T-helper 2 cell treated with Interferon-gamma antibody and Interleukin-4, amounts not matched to agents 5 μg/mL and 100 μg/mL, for 36 hours (primary cell): ENCODE results near the gene WASL.

Experiments used
- DNase-seq: peaks from one replicate; pipeline ENCODE4 v3.0.0; 2021; ENCODE audit warnings: low spot score
- H3K27ac Mint-ChIP-seq: one replicate; pipeline ENCODE4 v1.8.0; 2021; ENCODE audit warnings: mild to moderate bottlenecking, mixed read lengths
- H3K27me3 Mint-ChIP-seq: one replicate; pipeline ENCODE4 v1.8.0; 2021; ENCODE audit warnings: low read depth, mixed read lengths
- H3K36me3 Mint-ChIP-seq: one replicate; pipeline ENCODE4 v1.8.0; 2021; ENCODE audit warnings: low read depth, mixed read lengths
- H3K4me1 Mint-ChIP-seq: one replicate; pipeline ENCODE4 v1.8.0; 2021; ENCODE audit warnings: low read depth, mixed read lengths
- H3K4me3 Mint-ChIP-seq: one replicate; pipeline ENCODE4 v1.8.0; 2022; ENCODE audit warnings: mild to moderate bottlenecking, moderate library complexity, mixed read lengths
- H3K9me3 Mint-ChIP-seq: one replicate; pipeline ENCODE4 v1.8.0; 2021; ENCODE audit warnings: mixed read lengths

The WASL gene

DNA sequence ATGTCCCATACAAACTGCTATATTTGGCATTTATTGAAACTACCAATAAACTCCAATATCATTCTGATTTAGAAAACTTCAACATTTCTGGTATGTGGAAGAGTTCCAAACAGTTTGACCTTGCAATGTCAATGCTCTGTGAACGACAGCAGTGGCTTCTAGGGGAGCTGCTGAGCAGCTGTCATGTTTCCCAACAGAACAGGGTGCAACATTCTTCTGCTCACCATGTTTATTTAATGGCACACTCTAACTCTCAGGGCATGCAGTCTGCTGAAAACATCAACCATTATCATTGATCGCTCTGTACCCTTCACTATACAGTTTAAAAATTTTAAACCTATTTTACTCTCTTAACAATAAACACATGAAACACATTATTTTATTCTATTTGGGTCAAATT, 67.2 kb downstream of the WASL start:
- Mint-ChIP-seq H3K27me3 (no peaks in the 10 kb centered on the region), H3K4me1 (no peaks in the 10 kb centered on the region), H3K9me3 (no peaks in the 10 kb centered on the region), H3K27ac (no peak overlapping the region), H3K36me3 (peaks cover 5% of the 10 kb centered on the region), H3K4me3 (no peak overlapping the region)
- DNase-seq, result no peak

DNA sequence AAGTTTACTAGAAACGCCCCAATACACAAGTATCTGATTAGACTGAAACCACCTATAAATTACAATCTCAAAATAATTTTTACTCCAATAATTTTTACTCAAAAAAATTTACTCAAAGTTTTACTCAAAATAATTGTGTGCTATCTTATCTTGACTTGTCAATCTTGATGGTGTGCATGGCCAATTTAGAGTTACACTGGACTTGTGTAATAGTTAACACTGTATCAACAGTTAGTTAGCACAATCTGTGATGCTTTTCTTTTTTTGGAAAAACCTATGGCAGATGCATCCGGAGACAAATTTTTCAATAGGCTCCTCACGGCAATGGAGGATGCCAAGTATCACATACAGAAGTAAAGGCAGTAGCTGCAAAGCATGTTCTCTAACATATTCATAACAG, 68.2 kb downstream of the WASL start:
- DNase-seq, result no peak
- Mint-ChIP-seq H3K4me1 (no peaks in the 10 kb centered on the region), H3K4me3 (no peak overlapping the region), H3K36me3 (peaks cover 5% of the 10 kb centered on the region), H3K9me3 (no peaks in the 10 kb centered on the region), H3K27me3 (no peaks in the 10 kb centered on the region), H3K27ac (no peak overlapping the region)

DNA sequence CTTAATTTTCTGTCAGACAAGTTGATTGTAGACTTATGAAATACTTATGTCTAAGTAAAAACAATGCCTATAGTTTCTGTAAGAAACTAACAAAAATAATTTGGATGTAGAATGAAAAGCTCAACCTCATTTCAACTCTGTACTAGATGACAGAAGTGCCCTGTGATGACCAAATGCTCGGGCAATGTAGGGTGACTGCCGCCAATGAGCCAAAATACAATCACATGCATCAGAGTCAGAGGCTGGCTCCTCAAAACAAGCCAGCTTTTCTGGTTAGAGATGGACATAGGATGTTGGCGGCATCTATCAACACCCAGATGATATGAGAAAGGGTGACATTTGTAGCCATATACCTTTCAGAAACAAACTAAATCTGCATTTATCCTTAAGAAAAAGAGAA, 69.2 kb downstream of the WASL start:
- no peaks in the 10 kb centered on the region for H3K4me1 Mint-ChIP-seq
- H3K9me3 Mint-ChIP-seq, result no peaks in the 10 kb centered on the region
- no peaks in the 10 kb centered on the region for H3K27me3 Mint-ChIP-seq
- peaks cover 5% of the 10 kb centered on the region for H3K36me3 Mint-ChIP-seq
- DNase-seq, result no peak
- H3K27ac Mint-ChIP-seq, result no peak overlapping the region
- no peak overlapping the region for H3K4me3 Mint-ChIP-seq

DNA sequence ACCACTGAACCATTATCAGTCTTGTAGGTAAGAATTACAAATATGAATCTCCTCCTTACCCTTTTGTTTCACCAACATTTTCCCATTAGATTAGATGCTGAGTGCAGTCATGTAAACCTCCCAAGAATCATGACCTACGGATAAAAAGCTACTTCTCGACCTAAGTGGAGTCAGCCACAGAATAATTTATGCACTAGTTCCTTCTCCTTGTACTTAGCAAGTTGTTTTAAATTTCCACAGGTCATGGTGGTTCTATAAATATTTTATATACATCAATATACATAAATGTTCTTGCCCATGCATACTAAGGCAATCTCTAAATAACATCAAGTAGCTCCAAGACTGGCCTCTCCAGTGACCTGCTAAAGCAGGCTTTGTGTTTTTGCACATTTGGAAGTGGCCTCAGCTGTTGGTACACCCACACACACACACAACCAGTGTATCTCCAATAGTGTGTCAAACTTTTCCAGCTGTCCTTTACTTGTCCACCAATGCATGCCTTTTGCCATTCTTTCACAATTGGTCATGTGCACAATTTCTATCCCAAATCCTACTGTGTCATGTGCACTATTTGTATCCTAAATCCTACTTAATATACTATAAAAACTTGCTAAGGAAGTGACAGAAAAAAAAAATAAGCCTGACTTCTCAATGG, 71.6 kb downstream of the WASL start:
- Mint-ChIP-seq H3K36me3 (peaks cover 1% of the 10 kb centered on the region), H3K4me1 (no peaks in the 10 kb centered on the region), H3K9me3 (no peaks in the 10 kb centered on the region), H3K4me3 (no peak overlapping the region), H3K27ac (no peak overlapping the region), H3K27me3 (no peaks in the 10 kb centered on the region)
- DNase-seq, result no peak

DNA sequence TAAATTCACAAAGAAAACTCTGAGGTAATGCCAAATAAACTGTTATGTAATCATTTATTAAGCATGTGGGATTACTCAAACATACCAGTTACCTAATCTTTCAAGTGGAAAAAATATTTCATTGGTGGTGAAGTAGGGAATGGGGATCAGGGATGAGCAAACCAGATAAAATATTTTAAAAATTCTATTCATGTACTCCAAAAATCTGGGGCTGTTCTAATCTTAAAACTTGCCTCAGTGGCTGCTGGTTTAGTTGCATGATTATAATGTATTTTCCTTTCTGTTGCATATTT, 73.7 kb downstream of the WASL start:
- no peak overlapping the region for H3K4me3 Mint-ChIP-seq
- no peaks in the 10 kb centered on the region for H3K36me3 Mint-ChIP-seq
- no peak overlapping the region for H3K27ac Mint-ChIP-seq
- H3K9me3 Mint-ChIP-seq, result no peaks in the 10 kb centered on the region
- H3K4me1 Mint-ChIP-seq, result no peaks in the 10 kb centered on the region
- no peak for DNase-seq
- no peaks in the 10 kb centered on the region for H3K27me3 Mint-ChIP-seq

DNA sequence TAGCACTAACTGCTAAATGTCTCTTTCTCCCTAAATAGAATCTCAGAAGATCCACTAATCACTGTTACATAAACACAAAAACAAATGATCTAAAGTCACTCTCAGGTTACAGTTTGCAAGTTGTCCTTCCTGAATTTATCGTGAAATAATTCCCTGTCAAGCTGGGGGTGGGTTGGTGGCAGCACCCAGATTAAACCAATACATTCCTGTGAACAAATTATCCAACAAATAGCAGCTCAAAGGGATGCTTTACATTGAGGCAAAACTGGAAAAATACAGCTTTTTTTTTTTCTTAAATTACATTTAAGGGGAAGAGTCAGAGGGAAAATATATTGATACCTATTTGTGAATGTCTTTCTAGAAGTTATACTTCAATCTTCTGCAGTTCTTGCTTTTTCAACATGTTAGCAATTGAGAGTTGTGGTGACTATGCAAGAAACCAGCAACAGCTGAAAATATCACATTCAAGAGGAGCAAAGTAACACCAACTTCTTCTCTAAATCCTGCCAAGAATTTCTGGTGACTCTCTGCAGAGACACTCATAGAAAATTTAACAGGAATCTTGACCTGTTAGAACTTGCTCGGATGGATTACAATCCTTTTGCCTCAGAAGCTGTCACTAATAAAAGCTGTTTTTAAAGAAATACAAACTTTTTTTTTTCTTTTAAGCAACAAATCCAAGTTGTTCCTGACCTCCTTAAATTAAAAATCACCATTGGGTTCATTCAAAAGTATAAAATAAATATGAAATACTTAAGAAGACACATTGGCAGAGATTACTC, 74.2 kb downstream of the WASL start:
- Mint-ChIP-seq H3K9me3 (no peaks in the 10 kb centered on the region), H3K36me3 (no peaks in the 10 kb centered on the region), H3K4me3 (no peak overlapping the region), H3K4me1 (no peaks in the 10 kb centered on the region), H3K27ac (no peak overlapping the region), H3K27me3 (no peaks in the 10 kb centered on the region)
- DNase-seq, result no peak

DNA sequence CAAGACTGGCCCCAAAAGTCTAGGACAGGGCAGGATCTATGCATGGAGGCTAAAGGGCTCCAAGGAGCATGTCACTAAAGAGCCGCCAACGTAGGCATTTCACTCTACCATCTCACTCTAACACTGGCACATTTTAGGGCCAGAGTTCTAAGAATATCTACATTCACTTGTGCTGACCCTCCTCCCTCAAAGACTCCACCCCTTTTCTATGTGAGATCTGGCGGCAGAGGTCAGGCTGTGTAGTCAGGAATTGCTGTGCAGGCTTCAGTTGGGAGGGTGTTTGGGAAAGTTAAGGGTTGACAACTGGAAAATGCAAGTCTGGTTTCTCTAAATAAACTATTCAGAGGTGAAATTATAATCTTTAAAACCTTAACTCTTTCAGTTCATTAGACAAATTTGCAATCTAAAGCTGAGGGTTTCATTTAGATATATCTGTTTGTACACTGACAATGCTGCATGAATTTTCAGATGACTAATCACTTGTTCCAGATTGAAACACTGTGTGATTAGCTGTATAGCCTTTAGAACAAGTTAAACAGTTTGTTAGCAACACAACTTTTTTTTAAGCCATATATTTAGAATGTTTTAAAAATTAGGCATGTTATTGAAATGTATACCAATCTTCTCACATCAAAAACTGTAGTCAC, 74.9 kb downstream of the WASL start:
- Mint-ChIP-seq H3K27ac (no peak overlapping the region), H3K4me1 (no peaks in the 10 kb centered on the region), H3K4me3 (no peak overlapping the region), H3K9me3 (no peaks in the 10 kb centered on the region), H3K36me3 (no peaks in the 10 kb centered on the region), H3K27me3 (no peaks in the 10 kb centered on the region)
- DNase-seq, result no peak

DNA sequence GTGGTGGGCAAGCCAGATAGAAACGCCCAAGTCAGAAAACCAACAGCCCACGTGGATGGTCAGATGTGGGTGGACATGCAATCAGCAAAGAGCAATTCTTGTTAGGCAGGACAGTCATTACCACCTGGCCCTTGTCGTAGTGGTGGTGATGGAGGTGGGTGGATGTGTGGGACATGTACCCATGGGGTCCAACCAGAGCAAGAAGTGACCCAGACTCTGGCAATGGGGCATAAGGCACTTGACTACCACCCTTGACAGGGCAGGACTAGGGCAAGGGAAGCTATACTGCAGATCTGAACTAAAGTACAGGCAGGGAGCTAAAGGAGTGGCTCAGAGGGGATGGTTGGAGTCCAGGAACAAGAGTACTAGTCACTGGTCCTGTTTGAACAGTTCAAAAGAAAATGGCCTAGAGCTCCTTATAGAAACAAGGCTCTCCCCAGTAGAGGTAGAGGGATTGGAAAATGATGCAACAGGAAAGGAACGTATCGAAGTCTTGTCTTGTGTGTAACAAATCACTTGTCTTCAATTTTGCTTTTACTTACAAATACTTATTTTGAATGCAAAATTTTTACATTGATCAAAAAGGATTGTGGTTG, 75.6 kb downstream of the WASL start:
- H3K4me3 Mint-ChIP-seq, result no peak overlapping the region
- H3K4me1 Mint-ChIP-seq, result no peaks in the 10 kb centered on the region
- no peak for DNase-seq
- H3K27ac Mint-ChIP-seq, result no peak overlapping the region
- no peaks in the 10 kb centered on the region for H3K9me3 Mint-ChIP-seq
- no peaks in the 10 kb centered on the region for H3K27me3 Mint-ChIP-seq
- H3K36me3 Mint-ChIP-seq, result no peaks in the 10 kb centered on the region

DNA sequence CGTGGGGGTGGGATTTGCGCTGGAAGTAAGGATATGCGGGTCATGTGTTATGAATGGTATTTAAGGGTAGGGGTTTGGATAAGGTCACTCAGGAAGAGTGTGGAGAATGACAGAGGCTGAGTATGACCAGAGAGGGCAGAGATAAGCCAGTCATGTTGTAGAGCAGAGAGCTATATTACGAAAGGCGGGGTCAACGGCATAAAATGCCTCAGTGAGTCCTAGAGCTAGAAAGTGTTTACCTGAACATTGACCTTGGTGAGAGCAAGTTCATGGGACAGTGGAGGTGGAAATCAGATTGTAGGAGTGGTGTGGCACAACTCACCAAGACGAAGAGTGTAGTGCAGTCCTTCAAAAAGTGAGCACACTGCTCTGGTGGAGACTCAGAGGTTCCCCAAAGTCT, 79.3 kb downstream of the WASL start:
- no peak overlapping the region for H3K27ac Mint-ChIP-seq
- no peak for DNase-seq
- H3K9me3 Mint-ChIP-seq, result no peaks in the 10 kb centered on the region
- peaks cover 2% of the 10 kb centered on the region for H3K27me3 Mint-ChIP-seq
- no peaks in the 10 kb centered on the region for H3K4me1 Mint-ChIP-seq
- H3K36me3 Mint-ChIP-seq, result no peaks in the 10 kb centered on the region
- H3K4me3 Mint-ChIP-seq, result no peak overlapping the region

DNA sequence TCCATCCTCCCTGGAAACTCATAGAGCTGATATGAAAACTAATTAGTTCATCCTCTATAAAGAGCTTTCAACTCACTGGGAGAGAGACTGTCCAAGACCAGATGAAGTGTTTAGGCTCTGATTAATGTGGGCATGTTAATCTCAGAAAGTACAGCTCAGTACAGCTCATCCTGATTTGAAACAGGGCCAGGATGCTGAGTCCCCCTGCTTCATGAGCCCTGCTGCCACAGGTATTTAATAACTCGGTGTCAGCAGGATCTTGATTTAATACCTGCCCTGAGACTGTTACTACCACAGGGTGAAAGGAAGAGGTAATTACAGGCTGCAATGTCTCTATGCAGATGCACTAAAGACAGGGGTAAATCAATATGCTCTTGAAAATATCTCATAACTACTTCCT, 82.3 kb downstream of the WASL start:
- DNase-seq, result no peak
- Mint-ChIP-seq H3K27ac (no peak overlapping the region), H3K9me3 (no peaks in the 10 kb centered on the region), H3K4me3 (no peak overlapping the region), H3K36me3 (no peaks in the 10 kb centered on the region), H3K27me3 (peaks cover 6% of the 10 kb centered on the region), H3K4me1 (no peaks in the 10 kb centered on the region)

DNA sequence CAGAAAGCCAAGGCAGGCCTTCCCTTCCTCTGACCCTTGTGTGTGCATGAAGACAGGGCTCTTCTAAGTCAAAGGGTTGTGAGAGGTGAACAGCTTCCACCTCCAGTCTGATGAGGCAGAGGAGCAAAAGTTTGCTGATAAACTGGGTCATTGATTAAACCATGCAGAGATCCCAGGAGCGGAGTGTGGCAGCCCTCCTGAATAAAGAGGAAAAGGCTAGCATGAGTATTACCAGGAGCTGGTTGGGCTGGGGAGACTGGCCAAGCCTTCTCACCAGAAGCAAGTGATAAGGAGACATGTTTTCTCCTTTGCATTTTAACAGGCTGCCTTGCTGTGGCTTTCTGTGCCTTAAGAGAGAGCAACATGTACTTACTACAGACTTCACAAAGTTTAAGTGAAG, 82.9 kb downstream of the WASL start:
- Mint-ChIP-seq H3K27me3 (peaks cover 6% of the 10 kb centered on the region), H3K4me3 (no peak overlapping the region)
- DNase-seq, result no peak

DNA sequence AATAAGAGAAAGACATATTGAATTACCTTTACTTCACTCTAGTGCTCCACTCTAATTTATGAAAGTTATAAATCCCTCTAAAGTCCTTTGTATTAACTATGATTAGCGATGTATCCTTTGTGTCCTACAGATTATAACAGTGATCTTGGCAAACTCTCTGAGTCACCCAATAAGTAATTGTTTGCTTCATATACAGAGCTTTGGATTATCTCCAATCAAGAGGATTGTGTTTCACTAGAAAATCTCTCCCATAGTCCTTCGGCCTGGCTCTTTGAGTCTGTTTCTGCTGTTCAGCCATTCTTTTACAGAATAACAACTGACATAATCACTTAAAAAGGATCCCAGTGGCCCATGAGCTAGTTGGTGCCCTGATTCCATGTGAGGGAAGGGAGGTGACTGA, 83.6 kb downstream of the WASL start:
- no peaks in the 10 kb centered on the region for H3K36me3 Mint-ChIP-seq
- peaks cover 6% of the 10 kb centered on the region for H3K27me3 Mint-ChIP-seq
- no peaks in the 10 kb centered on the region for H3K4me1 Mint-ChIP-seq
- H3K27ac Mint-ChIP-seq, result no peak overlapping the region
- DNase-seq, result no peak
- H3K9me3 Mint-ChIP-seq, result no peaks in the 10 kb centered on the region
- no peak overlapping the region for H3K4me3 Mint-ChIP-seq

More for the DNA sequence above, 82.9 kb downstream of the WASL start:
- Mint-ChIP-seq H3K9me3 (no peaks in the 10 kb centered on the region), H3K4me1 (no peaks in the 10 kb centered on the region), H3K36me3 (no peaks in the 10 kb centered on the region), H3K27ac (no peak overlapping the region)

DNA sequence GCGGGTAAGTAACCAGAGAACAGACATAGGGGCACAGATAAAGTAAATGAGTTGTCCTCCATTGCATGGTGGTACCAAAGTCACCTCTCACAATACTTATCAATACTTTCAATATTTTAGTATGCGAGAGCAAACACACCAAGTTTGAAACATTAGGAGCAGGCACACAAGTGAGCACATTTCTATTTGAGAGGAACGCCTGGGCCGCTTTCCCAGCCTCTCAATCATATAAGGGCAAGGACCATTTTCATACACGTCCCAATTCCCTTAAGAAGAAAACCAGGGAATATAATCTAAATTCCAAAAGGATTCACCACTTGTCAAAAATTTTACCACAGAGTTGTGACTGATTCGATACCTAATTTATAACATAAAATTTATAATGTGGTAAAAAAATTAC, 85.6 kb downstream of the WASL start:
- Mint-ChIP-seq H3K4me3 (no peak overlapping the region), H3K36me3 (no peaks in the 10 kb centered on the region), H3K27ac (no peak overlapping the region), H3K9me3 (no peaks in the 10 kb centered on the region), H3K4me1 (no peaks in the 10 kb centered on the region), H3K27me3 (peaks cover 6% of the 10 kb centered on the region)
- no peak for DNase-seq

DNA sequence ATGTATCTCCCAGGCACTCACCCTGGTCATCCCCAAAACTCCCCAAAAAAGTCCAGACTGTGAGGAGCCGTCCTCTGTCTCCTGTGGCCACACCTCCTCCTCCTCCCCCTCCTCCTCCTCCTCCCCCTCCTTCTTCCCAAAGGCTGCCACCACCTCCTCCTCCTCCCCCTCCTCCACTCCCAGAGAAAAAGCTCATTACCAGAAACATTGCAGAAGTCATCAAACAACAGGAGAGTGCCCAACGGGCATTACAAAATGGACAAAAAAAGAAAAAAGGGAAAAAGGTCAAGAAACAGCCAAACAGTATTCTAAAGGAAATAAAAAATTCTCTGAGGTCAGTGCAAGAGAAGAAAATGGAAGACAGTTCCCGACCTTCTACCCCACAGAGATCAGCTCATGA, 86.0 kb downstream of the WASL start:
- H3K9me3 Mint-ChIP-seq, result no peaks in the 10 kb centered on the region
- no peaks in the 10 kb centered on the region for H3K36me3 Mint-ChIP-seq
- peaks cover 6% of the 10 kb centered on the region for H3K27me3 Mint-ChIP-seq
- no peak overlapping the region for H3K4me3 Mint-ChIP-seq
- H3K4me1 Mint-ChIP-seq, result no peaks in the 10 kb centered on the region
- no peak overlapping the region for H3K27ac Mint-ChIP-seq
- DNase-seq, result no peak
